Neural cell (in vitro differentiated cells): ENCODE results near the gene CRIM1.

ENCODE experiments used
- EP300 ChIP-seq: fragments of 450-650 bp; conservative IDR thresholded peaks from 2 replicates; pipeline ENCODE4 v1.6.1; 2014; ENCODE audit warnings: antibody characterized with exemption, mild to moderate bottlenecking, moderate library complexity; ENCODE audit not compliant: poor library complexity, severe bottlenecking
- MXI1 ChIP-seq: fragments of 450-650 bp; conservative IDR thresholded peaks from 2 replicates; pipeline ENCODE4 v1.6.1; 2014; ENCODE audit warnings: antibody characterized with exemption, mild to moderate bottlenecking; ENCODE audit not compliant: poor library complexity, severe bottlenecking
- POLR2AphosphoS5 ChIP-seq: IDR thresholded peaks from 2 replicates; pipeline ENCODE4 v1.6.1; 2012
- TAF1 ChIP-seq: IDR thresholded peaks from 2 replicates; pipeline ENCODE4 v1.6.1; 2012; ENCODE audit warnings: low read depth
- TF ChIP-seq, protein P1 (sequence below): fragments of 450-650 bp; IDR thresholded peaks from 2 replicates; pipeline ENCODE4 v1.5.1; 2014; ENCODE audit warnings: antibody characterized with exemption, mild to moderate bottlenecking, moderate library complexity; ENCODE audit not compliant: poor library complexity, severe bottlenecking
- TF ChIP-seq, protein P2 (sequence below): IDR thresholded peaks from 2 replicates; pipeline ENCODE4 v1.6.1; 2012; ENCODE audit warnings: borderline replicate concordance

DNA sequence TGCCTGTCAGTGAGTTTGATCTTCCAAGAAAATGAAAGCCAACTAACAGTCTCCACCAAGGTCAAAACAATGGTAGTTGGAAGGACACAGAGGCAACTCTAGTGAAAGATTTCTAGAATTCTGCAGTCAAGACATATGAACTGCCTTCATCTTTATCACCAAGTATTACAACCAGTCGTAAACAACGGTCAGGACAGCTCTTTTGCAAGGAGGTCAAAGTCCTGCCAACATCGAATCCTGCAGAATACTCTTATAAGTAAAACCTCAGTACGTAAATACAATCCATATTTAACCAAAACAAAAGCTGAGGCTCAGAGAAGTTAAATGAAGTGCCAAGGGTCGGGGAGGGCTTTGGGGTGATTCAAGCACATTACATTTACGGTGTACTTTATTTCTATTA is 239.3 kb downstream of the CRIM1 start:
- TF ChIP-seq, protein P1, sequence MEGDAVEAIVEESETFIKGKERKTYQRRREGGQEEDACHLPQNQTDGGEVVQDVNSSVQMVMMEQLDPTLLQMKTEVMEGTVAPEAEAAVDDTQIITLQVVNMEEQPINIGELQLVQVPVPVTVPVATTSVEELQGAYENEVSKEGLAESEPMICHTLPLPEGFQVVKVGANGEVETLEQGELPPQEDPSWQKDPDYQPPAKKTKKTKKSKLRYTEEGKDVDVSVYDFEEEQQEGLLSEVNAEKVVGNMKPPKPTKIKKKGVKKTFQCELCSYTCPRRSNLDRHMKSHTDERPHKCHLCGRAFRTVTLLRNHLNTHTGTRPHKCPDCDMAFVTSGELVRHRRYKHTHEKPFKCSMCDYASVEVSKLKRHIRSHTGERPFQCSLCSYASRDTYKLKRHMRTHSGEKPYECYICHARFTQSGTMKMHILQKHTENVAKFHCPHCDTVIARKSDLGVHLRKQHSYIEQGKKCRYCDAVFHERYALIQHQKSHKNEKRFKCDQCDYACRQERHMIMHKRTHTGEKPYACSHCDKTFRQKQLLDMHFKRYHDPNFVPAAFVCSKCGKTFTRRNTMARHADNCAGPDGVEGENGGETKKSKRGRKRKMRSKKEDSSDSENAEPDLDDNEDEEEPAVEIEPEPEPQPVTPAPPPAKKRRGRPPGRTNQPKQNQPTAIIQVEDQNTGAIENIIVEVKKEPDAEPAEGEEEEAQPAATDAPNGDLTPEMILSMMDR = no peak
- TF ChIP-seq, protein P2, sequence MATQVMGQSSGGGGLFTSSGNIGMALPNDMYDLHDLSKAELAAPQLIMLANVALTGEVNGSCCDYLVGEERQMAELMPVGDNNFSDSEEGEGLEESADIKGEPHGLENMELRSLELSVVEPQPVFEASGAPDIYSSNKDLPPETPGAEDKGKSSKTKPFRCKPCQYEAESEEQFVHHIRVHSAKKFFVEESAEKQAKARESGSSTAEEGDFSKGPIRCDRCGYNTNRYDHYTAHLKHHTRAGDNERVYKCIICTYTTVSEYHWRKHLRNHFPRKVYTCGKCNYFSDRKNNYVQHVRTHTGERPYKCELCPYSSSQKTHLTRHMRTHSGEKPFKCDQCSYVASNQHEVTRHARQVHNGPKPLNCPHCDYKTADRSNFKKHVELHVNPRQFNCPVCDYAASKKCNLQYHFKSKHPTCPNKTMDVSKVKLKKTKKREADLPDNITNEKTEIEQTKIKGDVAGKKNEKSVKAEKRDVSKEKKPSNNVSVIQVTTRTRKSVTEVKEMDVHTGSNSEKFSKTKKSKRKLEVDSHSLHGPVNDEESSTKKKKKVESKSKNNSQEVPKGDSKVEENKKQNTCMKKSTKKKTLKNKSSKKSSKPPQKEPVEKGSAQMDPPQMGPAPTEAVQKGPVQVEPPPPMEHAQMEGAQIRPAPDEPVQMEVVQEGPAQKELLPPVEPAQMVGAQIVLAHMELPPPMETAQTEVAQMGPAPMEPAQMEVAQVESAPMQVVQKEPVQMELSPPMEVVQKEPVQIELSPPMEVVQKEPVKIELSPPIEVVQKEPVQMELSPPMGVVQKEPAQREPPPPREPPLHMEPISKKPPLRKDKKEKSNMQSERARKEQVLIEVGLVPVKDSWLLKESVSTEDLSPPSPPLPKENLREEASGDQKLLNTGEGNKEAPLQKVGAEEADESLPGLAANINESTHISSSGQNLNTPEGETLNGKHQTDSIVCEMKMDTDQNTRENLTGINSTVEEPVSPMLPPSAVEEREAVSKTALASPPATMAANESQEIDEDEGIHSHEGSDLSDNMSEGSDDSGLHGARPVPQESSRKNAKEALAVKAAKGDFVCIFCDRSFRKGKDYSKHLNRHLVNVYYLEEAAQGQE = no peak
- no peak for TF ChIP-seq EP300
- no peak for TF ChIP-seq TAF1
- TF ChIP-seq POLR2AphosphoS5 = no peak
- TF ChIP-seq MXI1 = no peak
